ENCODE results near the gene GRIN3A.
"Not testable (repeated sequence)": the region's sequence is repeated elsewhere in the genome, so short reads cannot be mapped to it uniquely, and the experiment has no call there.

Gene GRIN3A

DNA sequence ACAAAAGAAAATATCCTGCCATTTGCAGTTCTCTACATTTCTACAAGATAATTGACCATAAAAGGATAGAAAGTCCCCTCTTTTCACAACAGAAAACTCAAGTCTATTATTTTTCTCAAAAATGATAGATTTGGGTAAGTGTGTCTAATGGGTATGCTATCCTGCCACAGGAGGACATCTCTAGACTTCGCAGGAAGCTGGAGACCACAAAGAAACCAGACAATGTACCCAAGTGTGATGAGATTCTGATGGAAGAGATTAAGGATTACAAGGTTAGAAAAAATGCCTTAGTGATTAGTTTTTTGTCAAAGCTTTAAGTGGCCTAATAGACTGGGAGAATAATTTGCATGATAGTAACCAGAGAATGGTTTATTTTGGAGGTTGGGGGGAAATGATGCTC lies 176.7 kb downstream of the GRIN3A start:
- no peaks in the 10 kb centered on the region for H3F3A ChIP-seq (ENCODE audit: insufficient read depth)
- TF ChIP-seq, protein P1, sequence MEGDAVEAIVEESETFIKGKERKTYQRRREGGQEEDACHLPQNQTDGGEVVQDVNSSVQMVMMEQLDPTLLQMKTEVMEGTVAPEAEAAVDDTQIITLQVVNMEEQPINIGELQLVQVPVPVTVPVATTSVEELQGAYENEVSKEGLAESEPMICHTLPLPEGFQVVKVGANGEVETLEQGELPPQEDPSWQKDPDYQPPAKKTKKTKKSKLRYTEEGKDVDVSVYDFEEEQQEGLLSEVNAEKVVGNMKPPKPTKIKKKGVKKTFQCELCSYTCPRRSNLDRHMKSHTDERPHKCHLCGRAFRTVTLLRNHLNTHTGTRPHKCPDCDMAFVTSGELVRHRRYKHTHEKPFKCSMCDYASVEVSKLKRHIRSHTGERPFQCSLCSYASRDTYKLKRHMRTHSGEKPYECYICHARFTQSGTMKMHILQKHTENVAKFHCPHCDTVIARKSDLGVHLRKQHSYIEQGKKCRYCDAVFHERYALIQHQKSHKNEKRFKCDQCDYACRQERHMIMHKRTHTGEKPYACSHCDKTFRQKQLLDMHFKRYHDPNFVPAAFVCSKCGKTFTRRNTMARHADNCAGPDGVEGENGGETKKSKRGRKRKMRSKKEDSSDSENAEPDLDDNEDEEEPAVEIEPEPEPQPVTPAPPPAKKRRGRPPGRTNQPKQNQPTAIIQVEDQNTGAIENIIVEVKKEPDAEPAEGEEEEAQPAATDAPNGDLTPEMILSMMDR (IDR thresholded peaks at IDR 0.05; ENCODE audit: insufficient read depth, low read length, poor library complexity, severe bottlenecking): no peak
- TF ChIP-seq EZH2phosphoT487 (conservative IDR thresholded peaks at IDR 0.05; ENCODE audit: low read length): no peak
- no peaks in the 10 kb centered on the region for H3K9me2 ChIP-seq (replicated peaks; ENCODE audit: insufficient read depth, low read length)
- no peaks in the 10 kb centered on the region for H3K79me2 ChIP-seq (ENCODE audit: insufficient read depth, low read length)
- no peak overlapping the region for H3K27ac ChIP-seq (ENCODE audit: low read depth, low read length)
- no peak overlapping the region for H3K4me3 ChIP-seq (ENCODE audit: insufficient read depth, low read length, poor library complexity, severe bottlenecking)
- H3K36me3 ChIP-seq (ENCODE audit: low read length): peaks cover 43% of the 10 kb centered on the region
- H3K27me3 ChIP-seq (ENCODE audit: low read length): no peaks in the 10 kb centered on the region
- H3K9me3 ChIP-seq (ENCODE audit: insufficient read depth, low read length): no peaks in the 10 kb centered on the region
- no peaks in the 10 kb centered on the region for H4K20me1 ChIP-seq (ENCODE audit: low read depth, low read length)
- no peak overlapping the region for H3K9ac ChIP-seq (ENCODE audit: low read length)
- no peak overlapping the region for H2AFZ ChIP-seq (ENCODE audit: low read depth, low read length, severe bottlenecking)
- no peak overlapping the region for H3K4me2 ChIP-seq (ENCODE audit: low read depth, low read length, poor library complexity, severe bottlenecking)

DNA sequence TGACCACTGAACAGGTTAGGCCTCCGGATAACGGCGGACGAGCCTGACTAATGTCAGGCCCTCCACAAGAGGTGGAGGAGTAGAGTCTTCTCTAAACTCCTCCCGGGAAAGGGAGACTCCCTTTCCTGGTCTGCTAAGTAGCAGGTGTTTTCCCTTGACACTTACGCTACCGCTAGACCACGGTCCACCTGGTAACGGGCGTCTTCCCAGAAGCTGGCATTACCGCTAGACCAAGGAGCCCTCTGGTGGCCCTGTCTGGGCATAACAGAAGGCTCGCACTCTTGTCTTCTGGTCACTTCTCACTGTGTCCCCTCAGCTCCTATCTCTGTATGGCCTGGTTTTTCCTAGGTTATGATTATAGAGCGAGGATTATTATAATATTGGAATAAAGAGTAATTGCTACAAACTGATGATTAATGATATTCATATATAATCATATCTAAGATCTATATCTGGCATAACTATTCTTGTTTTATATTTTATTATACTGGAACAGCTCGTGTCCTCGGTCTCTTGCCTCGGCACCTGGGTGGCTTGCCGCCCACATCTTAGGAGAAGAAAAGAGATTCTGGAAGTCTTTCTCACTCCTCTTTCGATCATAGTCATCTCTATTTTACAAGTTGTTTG lies 188.9 kb downstream of the GRIN3A start:
- not testable (repeated sequence) for H3K79me2 ChIP-seq (ENCODE audit: insufficient read depth, low read length); H3K9ac ChIP-seq (ENCODE audit: low read length); H3K27ac ChIP-seq (ENCODE audit: low read depth, low read length); H4K20me1 ChIP-seq (ENCODE audit: low read depth, low read length); H3K9me2 ChIP-seq (replicated peaks; ENCODE audit: insufficient read depth, low read length); H3K4me3 ChIP-seq (ENCODE audit: insufficient read depth, low read length, poor library complexity, severe bottlenecking); H3F3A ChIP-seq (ENCODE audit: insufficient read depth); H3K9me3 ChIP-seq (ENCODE audit: insufficient read depth, low read length); H2AFZ ChIP-seq (ENCODE audit: low read depth, low read length, severe bottlenecking); H3K27me3 ChIP-seq (ENCODE audit: low read length); H3K4me2 ChIP-seq (ENCODE audit: low read depth, low read length, poor library complexity, severe bottlenecking)
- H3K36me3 ChIP-seq (ENCODE audit: low read length): peaks cover 42% of the 10 kb centered on the region

DNA sequence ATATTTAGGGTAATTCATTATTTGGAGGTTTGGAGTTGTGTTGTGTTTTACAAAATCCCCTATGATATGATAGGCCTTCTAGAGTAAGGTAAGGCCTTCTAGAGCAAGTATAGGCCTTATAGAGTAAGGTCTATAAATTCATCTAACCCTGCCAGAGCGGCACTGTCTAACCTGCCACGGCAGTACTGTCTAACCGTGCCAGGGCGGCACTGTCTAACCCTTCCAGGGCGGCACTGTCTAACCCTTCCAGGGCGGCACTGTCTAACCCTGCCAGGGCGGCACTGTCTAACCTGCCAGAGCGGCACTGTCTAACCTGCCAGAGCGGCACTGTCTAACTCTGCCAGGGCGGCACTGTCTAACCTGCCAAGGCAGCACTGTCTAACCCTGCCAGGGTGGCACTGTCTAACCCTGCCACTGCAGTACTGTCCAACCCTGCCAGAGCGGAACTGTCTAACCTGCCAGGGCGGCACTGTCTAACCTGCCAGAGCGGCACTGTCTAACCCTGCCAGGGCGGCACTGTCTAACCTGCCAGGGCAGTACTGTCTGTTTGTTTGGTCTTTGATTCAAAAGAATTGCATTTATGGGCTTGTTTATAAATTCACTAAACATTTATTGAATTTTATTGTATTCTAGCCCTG lies 195.2 kb downstream of the GRIN3A start:
- H3F3A ChIP-seq (ENCODE audit: insufficient read depth): no peaks in the 10 kb centered on the region

More for the DNA sequence above, 195.2 kb downstream of the GRIN3A start:
- TF ChIP-seq EZH2phosphoT487 (conservative IDR thresholded peaks at IDR 0.05; ENCODE audit: low read length): no peak
- TF ChIP-seq, protein P1 (IDR thresholded peaks at IDR 0.05; ENCODE audit: insufficient read depth, low read length, poor library complexity, severe bottlenecking): no peak
- Histone ChIP-seq H3K27me3 (ENCODE audit: low read length) (no peaks in the 10 kb centered on the region), H3K4me3 (ENCODE audit: insufficient read depth, low read length, poor library complexity, severe bottlenecking) (no peak overlapping the region), H3K4me2 (ENCODE audit: low read depth, low read length, poor library complexity, severe bottlenecking) (no peak overlapping the region), H2AFZ (ENCODE audit: low read depth, low read length, severe bottlenecking) (no peak overlapping the region), H3K36me3 (ENCODE audit: low read length) (peaks cover 33% of the 10 kb centered on the region), H3K79me2 (ENCODE audit: insufficient read depth, low read length) (peaks cover 9% of the 10 kb centered on the region), H3K9me3 (ENCODE audit: insufficient read depth, low read length) (no peaks in the 10 kb centered on the region), H3K9me2 (replicated peaks; ENCODE audit: insufficient read depth, low read length) (no peaks in the 10 kb centered on the region), H3K27ac (ENCODE audit: low read depth, low read length) (no peak overlapping the region), H3K9ac (ENCODE audit: low read length) (no peak overlapping the region), H4K20me1 (ENCODE audit: low read depth, low read length) (0 out of 2 replicates have a peak, but pooled peaks cover 3% of the 10 kb centered on the region)
